ENCODE results near the gene PRUNE2.

DNA sequence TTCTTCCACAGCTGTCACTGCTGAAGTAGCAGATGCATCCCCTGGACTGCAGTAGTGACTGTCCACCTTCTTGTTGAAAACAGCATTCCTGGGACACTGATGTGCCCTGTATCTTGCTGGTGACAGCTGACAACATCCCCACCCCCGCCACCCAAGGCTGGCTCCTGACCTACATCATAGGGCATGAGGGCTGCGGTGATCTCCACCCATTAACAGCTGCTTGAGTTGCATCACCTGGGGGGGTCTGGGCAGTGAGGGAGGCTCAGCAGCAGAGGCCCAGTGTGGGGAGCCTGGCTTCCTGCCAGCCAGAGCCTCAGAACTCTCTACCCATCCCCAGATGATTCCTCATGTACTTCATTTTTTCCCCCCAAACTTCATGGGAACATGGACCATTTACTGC, 4.1 kb downstream of the PRUNE2 start:
- TF ChIP-seq POLR2A (conservative IDR thresholded peaks at IDR 0.05) (no peak), ZNF212 (CRISPR knock-in tag; IDR thresholded peaks at IDR 0.05) (no peak), ERF (CRISPR knock-in tag; IDR thresholded peaks at IDR 0.05) (no peak)

All from K562 (cell line).